HG02943 (cell line): ENCODE data around the gene FZR1.
A peak's percentile ranks its signal among the peaks of the same experiment; 100 is the strongest.
"Not testable (repeated sequence)": the region's sequence is repeated elsewhere in the genome, so short reads cannot be mapped to it uniquely, and the experiment has no call there.

Source experiments
- ATAC-seq: cut with Tn5 transposase; IDR thresholded peaks from one replicate; pipeline ENCODE4 v1.9.1; 2021; ENCODE audit warnings: mild to moderate bottlenecking, low read depth, moderate library complexity; ENCODE audit not compliant: unreplicated experiment

The FZR1 gene

DNA sequence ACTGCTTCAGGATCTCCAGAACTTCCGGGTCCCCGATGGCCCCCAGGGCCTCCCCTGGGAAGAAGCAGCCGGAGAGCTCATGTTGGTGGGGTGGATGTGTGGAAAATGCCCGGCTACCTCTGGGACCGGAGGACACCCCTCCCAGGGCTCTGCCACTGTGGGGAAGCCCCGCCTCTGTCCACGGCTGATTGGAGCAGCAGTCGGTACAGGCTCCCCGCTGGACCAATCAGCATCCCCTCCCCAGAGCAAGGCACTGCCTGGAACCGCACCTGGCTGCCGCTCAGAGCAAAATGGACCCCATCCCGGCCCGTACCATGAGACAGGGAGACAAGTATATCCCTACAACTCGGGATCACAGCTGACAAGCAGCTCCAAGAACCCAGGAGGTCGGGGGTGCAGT is 12.1 kb upstream of the FZR1 start:
- ATAC-seq: no peak

DNA sequence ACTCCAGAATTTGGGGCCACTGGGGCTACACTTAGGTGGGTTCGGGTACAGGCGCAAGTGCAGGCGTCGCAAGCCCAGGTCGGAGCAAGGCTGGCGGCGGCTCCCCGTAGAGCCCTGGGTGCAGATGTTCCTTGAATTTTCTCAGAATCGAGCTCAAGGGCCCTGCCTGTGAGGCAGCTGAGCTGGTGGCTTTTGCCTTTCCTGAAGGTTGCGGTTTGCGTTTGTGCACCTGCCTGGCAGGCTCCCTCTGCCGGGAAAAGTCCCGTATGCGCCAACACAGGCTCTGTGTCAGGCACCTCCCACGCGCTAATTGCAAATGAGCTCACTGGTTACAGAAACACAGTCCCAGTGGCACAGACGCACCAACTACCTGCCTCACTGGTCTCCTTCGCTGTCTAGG is 11.6 kb upstream of the FZR1 start:
- ATAC-seq: no peak

DNA sequence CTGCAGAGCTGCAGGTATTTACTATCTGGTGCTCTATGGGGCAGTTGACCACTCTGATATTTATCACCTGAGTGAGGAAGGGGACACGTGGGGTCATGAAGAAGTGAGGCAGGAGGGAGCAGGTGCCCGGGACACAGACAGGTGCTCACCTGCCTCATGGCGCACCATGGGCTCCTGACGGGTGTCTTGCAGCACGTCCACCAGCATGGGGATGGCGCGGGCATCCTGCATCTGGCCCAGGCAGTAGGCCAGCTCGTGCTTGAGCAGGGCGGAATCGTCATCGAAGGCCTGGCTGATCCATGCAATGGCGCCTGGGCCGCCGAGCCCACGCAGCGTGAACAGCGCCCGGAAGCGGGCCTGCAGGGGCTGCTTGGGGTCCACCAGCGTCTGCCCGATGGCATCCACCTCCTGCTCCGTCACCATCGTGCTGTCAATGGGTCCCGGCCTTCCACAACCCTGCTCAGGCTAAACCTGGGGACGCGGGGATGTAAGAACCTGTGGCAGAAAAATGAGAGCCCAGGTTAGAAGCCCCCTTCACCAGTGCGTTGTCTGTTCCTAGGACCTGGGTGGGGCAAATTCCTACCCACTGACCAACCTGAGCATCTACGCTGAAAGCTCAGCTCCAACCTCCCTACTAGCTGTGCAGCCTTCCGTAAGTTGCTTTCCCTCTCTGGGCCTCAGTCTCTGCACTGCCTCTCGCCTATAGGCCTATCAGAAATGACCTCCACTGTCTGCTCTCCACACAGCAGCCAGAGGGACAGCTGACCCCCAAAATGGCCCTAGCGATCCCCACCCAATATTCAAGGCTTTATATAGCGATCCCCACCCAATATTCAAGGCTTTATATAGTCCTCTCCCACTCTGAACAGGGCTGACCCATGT is 9.5 kb upstream of the FZR1 start:
- no peak for ATAC-seq

DNA sequence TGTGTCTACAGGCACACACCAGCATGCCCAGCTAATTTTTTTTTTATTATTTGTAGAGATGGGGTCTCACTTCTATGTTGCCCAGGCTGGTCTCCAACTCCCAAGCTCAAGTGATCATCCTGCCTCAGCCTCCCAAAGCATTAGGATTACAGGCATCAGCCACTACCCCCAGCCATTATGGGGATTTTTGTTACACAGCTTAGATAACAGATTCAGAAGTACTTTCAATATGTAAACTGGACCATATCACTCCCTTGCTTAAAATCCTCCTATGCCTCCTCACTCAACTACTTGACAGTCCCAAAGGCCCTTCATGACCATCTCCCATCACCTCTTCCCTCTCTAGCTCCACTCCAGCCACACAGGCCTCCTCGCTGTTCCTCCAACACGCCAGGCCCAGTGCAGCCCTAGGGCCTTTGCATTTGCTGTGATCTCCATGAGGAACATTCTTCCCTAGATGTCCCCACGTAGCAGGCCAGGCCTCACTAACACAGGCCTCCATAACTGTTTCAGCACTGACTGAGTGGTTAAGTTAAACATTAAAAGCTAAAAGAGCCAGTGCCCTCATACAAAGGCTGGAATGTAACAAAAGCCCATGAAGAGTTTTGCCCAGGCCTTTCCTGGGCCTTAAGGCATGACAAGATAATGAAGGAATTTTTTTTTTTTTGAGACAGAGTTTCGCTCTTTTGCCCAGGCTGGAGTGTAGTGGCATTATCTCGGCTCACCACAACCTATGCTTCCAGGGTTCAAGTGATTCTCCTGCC is 8.2 kb upstream of the FZR1 start:
- ATAC-seq: no peak

DNA sequence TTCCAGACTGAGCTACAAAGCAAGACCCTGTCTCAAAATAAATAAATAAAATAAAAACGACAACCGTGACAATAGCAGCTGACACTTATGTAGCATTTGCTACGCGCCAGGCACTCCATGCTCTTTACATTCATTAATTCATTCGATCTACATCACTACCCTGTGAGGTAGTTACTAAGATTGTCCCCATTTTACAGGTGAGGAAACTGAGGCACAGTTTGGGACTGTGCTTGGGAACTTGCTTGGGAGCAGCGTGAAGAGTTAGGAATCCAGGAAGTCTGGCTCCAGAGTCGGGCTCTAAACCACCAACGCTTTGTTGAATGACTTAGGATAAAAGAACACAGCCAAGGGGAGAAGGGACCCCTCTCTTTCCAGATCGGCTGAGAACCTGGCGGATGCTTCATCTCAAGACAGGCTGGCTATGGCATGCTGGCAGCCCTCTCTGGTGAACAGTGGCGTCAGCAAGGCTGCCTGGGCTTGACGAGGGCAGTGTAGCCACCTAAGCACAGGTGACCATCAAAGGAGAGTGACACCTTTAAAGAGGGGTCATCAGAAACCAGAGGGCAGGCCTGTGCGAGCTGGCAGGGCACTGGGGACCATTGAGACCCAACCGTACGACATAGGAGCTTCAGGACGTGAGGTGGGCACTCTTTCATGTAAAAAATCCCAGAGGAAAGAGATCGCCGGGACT is 6.2 kb upstream of the FZR1 start:
- ATAC-seq: no peak

DNA sequence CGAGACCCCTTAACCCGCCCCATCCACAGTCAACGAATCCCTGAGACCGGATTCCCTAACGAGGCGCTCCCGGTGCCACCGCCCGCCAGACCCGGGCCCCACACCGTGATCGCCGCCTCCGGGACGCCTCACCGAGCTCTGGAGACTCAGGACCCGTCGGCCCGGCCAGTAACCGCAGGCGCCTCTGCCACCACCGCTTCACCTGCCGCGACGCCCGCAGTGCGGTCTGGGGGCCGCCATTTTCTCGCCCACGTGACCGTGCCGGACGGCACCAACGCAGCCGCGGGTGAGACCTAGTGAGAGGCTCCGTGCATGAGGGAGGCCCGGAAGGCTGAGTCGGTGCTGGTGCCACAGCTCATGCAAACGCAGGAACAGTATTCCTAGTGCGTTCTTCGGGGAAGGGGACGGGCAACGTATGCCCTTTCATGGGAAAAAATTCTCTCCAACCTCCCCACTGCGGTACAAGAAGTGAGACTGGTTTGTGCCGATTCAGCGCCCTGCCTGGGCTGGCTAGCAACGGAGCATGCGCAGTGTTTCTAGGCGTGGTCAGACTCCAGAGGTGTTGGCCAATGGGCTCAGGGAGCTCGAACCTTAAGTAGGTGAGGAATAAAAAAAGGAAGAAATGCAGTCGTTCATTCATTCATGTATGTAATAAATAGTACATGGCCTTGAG is 5.5 kb upstream of the FZR1 start, which contains the start of gene DOHH:
Gene DOHH, minus strand, starts transcription at position 246 of the 673 bp plus-strand sequence. CDS start 3,860 bp downstream, outside the sequence.
- peak; percentile 75 for ATAC-seq

DNA sequence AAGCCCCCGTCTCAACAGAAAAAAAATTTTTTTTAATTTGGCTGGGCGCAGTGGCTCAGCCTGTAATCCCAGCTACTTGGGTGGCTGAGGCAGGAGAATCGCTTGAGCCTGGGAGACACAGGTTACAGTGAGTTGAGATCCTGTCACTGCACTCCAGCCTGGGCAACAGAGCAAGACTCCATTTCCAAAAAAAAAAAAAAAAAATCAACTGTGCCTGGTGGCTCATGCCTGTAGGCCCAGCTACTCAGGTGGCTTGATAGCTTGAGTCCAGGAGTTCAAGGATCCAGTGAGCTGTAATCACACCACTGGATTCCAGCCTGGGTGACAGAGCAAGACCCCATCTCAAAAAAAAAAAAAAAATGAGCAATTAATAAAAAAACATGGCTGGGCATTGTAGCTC is 4.3 kb upstream of the FZR1 start:
- ATAC-seq: no peak

DNA sequence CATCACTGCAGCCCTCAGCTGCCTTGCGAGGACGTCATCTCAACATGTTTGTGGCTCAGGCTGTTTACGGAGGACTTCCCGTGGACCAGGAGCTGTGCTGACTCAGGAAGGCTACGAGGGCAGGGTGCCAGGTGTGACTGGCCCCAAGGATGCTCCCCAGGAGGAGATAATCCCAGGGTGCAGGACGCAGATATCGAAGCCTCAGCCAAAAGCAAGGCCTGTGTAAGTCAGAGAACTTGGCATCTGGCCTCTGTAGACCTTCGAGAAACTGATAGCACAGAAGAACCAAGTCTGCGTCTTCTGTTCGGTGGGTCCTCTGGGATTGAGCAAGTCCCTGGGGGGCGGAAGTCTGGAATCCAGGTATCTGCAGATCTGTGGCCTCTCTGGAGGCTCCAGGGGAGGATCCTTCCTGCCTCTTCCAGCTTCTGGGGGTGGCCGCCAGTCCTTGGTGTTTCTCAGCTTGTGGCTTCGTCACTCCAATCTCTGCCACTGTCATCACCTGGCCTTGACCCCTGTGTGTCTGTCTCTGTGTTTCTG is 3.0 kb upstream of the FZR1 start:
- ATAC-seq: no peak

DNA sequence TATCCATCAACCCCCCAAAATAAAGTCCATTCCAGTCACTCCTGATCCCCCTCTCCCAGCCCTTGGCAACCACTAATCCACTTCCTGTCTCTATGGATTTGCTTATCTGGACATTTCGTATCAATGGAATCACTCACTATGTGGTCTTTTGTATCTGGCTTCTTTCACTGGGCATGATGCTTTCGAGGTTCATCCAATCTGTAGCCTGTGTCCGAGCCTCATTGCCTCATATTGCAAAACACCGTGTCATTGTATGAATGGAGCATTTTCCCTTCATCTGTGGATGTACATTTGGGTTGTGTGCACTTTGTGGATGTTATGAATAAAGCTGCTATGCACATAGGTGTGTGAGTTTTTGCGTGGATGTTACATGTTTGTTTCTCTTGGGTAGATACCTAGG is 1.4 kb upstream of the FZR1 start:
- ATAC-seq: no peak

DNA sequence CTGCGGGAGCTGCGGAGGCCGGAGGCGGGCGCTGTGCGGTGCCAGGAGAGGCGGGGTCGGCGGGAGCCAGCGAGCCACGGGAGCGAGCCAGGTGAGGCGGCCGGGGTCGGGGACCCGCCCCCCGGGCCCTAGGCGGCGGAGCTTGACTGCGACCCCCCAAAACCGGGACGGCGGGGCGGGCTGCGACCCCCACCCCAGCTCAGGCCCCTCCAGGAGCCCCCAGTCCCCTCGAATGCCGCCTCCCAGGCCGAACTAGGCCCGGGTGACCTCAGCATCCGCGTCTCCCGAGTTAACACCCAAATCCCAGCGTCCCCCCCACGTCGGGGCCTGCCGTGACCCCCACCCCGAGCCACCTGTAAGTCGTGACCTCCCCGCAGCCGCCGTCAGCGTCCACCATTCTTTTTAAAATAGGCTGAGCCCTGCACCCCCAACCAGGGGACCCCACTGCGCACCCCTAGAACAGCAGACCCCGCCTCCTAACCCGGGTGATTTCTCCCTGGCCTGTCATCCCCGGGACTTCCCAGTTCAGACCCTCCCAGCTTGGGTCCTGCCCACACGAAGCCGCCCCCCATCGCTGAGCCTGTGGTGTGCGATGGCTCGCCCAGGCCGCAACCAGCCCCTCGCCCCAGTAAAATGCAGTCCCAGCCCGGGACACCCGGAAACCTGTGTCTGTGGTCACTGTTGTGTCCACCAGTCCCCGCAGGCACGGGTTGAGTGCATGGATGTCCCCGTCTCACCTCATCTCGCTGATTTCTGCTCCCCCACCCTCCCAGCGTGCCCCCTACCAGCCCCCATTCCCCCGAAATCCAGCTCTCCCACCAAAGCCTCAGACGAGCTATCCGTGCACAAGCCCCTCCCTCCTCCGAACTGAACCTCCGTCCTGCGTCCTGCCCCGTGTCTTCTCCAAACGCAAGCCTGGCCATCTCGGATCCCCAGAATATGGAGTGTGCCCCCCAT is 551 bp downstream of the FZR1 start:
- ATAC-seq: no peak

DNA sequence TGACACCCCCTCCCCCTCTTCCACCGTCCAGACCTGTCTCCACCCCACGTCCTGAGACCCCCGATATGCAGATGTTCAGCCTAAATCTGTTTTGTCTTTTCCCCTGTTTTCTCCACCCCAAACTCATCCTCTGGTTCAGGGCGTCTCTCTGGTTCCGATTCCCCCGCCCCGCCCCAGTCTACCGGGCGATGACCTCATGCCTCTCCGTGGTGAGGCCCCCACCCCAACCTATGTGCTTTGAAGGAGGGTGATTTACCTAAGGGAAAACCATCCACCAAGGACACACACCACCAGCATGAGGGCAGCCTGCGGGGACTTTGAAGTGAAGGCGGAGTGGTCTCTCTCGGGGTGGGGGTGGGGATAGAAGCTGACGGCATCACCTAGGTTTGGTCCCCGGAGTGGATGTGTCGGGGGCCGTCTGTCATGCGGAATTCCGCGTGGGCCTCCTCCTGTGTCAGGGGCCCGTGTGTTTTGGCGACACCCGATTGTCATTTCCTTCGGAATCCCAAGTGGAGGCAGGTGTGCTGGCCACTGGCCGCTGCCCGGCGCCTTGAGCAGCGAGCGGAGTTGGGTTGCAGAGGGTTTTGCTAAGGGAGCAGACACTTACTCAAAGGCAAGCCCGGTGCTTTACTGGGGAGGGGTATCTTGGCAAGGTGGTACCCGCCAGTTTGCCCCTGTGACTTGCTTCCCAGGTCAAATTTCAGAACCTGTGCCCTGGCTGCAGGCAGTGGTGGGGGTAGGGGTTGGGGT is 1.4 kb downstream of the FZR1 start:
- ATAC-seq: no peak

DNA sequence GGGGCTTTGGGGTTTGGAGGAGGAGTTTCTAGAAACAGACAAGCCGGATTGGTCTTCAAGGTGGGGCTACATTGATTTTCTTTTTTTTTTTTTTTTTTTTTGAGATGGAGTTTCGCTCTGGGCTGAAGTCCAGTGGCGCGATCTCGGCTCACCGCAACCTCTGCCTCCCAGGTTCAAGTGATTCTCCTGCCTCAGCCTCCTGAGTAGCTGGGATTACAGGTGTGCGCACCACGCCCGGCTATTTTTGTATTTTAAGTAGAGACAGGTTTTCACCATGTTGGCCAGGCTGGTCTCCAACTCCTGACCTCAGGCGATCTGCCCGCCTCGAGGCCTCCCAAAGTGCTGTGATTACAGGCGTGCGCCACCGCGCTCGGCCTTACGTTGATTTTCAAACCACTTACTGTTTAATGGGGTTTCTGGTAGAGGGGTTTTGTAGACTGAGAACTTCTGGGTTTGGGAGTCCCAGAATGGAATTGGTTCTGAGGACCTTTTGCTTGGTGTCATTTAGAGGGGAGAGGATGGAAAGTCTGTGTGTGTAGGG is 2.1 kb downstream of the FZR1 start:
- ATAC-seq: not testable (repeated sequence)

DNA sequence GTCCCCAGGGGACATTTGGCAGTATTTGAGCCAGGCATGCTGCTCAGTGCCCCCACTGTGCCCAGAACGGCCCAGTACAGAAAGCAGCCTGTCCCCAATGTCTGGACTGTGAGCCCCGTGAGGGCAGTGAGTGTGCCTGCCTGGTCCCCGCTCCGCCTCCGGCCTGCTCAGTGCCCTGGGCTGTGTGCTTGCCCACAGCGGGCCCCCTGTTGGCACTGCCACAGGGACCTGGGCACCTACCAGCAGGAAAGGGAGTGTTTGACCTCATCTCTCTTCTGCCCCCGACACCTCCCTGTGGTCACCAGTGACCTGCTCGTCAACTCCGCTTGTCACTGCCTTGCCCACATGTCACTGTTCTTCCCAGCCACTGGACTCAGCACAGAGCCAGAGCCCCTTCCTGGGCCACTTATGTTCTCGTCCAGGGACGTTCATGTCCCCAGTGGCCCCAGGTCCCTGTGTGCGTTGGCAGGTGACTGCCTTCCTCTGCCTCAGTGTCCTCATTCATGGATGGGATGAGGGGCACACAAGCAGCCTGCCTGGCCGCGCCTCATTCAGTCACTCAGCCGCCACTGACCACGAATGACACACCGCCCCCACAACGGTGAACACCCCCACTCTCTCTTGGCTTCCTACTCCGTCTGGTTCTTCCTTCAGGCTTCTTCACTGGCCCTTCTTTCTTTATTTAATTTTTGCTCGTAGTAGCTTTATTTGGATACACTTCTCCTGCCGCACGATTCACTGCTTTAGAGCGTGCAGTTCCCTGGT is 2.8 kb downstream of the FZR1 start:
- ATAC-seq: no peak

DNA sequence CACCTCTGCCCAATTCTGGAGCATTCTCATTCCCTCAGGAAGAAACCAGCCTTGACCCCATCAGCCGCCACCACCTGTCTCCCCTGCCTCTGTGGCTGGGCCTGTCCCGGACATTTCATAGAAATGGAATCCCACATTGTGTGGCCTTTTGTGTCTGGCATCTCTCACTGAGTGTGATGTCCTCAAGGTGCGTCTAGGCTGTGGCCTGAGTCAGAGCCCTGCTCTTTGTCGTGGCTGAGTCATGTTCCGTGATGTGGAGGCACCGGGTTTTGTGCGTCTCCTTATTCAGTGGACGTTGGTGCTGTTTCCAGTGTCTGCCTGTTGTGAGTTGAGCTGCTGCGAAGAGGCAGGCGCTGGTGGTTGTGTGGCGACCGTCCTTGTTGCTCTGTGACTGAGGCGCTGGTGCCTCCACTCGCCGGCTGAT is 3.5 kb downstream of the FZR1 start:
- ATAC-seq: no peak

DNA sequence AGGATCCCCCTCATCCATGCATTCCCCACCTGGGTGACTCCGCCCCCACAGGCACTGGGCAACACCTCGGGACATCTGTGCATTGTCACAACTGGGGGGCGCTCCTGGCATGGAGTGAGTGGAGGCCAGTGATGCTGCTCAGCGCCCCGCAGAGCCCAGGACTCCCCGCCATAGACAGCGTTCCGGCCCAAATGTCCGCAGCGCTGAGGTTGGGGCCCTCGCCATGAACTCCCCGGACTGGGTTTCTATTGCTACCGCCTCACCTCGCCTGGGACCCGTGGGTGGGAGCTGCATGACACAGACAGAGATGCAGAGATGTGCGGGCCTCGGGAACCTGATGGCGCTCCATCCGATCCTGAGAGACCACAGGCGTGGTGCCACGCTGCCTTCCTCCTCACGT is 4.6 kb downstream of the FZR1 start:
- no peak for ATAC-seq

DNA sequence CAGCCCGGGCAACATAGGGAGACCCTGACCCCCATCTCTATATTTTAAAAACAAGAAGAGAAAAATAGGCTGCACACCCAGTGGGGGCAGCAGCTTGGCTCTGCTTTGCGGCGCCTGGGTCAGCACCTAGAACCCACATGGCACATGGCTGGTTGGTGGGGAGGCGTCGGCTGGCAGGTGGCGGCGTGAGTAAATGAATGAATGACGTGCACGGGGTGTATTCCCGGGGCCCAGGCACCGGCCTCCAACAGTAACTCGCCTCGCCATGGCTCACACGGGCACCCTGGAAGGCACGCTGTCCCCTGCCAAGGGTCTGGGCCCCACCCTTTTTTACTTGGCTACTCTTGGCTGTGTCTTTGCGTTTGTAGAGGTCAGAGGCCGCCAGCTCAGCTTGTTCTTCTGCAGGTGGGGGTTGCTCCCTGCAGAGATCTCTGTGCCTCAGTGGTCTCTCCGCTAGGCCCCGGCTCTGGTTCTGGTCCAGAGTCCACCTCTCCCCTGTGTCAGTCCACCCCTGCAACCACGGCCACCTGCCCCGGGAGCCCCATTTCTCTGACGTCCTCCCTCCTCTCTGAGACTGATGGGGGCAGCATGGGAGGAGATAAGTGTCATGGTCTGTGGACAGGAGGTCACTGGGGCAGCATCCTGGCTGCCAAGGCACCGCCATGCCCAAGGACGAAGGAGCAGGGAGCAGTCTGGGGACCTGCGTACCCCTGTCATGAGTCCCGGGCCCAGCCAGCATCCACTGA is 5.6 kb downstream of the FZR1 start:
- ATAC-seq: no peak
